DMS79 (cell line): ENCODE data around the gene CACNA2D2.
A peak's percentile ranks its signal among the peaks of the same experiment; 100 is the strongest.

Source experiments
- DNase-seq: peaks from one replicate; lab custom pipeline; 2025; lab: John Stamatoyannopoulos, UW

CACNA2D2 gene

DNA sequence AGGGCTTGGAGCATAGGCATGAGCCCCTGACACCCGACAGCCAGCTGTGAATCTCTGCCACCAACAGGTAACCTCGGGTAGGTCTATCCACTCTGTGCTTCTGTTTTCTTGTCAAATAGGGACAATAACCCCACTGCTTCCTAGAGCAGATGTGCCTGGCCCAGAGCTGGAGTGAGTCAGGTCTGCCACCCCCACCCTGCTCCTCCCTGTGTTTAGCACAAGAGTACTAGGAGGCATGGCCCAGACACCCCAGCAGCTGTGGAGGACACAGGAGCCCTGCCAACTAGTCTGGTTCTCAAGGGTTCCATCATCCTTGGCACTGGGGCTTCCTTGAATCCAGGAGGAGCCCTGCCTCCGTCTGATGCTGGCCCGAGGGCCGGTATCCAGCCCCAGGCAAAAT, 110.4 kb downstream of the CACNA2D2 start:
- DNase-seq = no peak

DNA sequence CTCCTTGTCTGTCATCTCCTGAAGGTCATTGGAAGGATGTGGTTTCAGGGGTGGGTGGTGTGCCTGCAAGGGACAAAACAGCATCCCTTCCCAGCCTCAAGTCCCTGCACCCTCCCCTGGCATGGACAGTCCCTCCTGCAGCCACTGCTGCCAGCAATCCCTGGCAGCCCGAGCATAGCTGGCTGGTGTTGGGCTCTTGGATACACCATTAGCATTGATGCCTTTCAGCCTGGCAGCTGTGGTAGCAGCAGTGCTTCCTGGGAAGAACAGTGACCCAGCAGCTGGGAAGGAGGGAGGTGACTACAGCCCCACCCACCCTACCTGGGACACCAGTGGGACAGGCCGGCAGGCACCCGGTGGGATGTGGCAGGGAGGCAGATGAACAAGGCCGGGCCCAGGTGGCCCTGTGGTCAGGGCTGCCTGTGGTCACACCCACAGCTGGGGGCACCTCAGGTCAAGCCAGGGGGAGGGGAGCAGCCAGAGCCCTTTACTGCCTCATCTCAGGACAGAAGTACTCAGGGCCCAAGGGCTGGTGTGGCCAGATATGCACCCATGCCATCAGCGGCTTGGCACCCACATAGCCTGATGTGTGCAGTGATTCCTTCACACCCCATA, 111.2 kb downstream of the CACNA2D2 start:
- DNase-seq = no peak

DNA sequence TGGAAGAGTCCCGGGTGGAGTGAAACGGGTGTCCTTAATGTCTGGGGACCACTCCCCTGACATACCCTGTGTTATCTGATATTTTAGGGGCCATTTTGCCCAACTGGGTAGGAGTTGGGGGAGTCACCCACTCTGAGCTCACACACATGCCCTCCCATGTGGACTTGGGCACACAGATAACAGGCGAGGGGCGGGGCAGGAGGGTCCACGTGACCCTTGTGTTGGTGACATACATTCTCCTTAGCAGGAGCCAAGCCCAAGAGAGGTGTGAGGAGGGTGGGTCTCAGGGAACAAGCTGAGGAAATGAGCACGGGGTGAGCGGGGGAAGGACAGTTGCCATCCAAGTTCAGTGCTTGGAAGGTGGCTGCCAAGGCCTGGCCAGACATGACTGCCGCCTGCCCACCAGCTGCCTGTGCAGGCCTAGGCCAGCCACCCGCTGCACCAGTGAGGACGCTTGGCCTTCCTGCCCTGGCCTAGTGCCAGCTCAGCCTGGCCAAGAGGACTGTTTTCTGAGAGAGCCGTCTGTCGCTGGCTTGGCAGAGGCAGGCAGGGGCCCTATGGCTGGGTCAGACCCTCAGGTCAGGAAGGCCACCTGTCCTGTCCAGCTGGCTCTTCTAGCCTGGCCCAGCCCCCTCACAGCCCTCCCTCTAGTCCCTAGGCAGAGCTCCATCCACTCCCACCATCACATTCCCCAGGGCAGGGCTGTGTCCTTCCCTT, 112.8 kb downstream of the CACNA2D2 start:
- peak; percentile 48 for DNase-seq

DNA sequence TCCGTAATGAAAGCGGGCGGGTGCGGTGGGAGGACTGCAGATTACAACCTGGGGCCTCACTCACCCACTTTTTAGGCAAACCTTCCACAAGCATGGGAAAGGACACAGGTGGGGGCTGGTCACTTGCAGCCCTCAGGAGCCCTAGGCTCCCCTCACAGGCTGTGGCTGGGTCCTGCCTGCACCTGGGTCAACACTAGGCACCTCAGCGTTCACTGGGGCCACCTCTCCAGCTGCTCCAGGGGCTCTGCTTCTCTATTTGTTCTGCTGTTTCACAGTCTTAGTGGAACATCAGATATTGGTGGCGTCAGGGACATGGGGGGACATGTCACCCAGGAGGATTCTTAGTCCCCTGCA, 114.0 kb downstream of the CACNA2D2 start:
- DNase-seq = no peak

DNA sequence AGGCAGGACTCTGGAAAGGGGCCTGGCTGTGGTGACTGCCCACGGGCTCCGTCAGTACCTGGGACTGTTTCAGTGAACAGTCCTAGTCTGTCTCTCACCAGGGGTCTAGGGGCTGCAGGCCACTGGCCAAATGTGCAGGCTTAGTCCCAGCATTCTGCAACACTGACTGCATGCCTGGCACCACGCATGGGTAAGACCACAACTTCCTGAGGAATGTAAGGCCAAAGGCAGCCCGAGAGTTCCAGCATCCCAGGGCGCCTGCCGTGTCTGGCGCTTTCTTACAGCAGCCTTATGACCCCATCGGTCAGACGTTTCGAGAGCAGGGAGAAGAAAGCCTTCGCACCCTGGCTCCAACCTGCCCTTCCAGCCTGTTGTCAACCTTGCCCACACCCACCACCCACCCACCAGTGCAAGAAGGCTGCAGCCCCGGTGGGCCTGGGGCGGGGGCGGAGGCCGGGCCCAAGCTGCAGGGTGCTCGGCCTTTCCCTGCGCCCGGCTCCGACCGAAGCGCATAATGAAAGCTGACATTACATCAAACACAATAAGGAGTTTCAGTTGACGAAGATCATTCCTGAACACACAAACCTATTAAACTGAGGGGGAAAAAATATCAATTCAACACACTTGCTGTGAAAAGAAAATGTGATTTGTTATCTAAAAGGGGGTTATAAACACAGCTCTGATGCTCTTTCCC, 114.6 kb downstream of the CACNA2D2 start:
- DNase-seq = no peak

DNA sequence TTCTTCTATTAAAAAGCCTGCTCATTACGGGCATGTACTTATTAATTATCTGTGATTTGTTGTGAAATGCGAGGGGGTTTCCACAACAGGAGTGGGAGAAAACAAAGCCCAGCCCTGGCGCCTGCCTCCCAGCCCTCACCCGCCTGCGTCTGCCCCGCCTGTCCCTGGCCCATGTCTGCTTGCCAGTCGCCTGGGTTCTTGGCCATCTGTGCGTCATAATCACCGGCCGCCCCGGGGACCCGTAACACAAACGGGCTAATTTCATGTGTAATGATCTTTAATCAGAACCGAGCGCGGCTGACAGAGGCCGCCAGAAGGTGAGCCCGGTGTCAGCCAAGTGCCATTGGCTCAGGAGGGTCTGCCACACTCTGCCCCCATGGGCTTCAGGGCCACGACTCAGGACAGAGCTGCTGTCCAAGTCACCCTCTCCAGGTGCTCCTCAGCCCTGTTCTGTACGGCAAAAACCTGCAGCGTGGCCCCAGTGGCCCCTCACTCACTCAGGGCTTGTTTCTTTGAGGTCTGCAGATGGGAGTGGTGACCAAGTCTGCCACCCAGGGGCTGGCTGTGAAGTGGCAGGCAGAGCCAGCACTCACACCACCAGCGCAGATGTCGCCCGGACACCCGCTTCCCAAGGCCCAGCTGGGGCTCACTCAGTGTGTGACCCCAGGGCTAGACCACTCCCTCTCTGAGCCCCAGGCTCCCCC, 115.3 kb downstream of the CACNA2D2 start:
- DNase-seq = no peak

DNA sequence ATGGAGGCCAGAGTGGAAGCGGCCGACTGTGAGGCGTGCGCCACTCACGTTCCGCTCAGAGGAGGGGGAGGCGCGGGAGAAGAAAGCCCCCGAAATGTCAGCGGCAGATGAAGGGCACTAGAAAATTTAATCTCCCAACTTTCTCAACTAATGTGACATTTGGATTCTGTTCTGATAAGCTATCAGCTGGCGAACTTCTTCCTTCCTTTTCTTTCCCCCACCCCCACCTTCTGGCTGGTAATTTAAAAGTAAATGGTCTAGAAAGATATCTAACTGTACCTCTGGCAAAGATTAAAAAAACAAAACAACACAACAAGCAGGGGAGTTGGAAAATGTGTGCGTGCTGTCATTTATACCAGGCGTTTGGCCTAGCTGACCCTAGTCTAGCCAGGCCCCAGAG, 117.7 kb downstream of the CACNA2D2 start:
- no peak for DNase-seq

DNA sequence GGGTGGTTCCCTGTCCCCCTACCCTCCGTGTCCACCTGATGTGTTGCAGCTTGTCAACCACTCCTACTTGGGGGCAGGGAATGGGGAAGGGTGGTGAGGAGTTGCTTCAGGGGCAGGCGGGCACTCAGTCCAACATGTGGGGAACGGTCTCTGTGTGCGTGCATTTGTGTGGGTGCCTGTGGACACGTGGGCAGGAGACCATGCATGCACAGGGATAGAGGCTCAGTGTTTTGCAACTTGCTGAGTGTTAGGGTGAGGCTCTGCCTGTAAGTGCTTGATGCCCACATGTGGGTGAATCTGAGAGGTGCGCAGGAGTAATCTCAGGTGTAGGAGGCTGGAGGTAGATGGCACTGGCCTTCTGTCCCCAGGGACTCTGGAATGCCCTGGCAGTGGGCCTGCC, 119.7 kb downstream of the CACNA2D2 start:
- DNase-seq = no peak

DNA sequence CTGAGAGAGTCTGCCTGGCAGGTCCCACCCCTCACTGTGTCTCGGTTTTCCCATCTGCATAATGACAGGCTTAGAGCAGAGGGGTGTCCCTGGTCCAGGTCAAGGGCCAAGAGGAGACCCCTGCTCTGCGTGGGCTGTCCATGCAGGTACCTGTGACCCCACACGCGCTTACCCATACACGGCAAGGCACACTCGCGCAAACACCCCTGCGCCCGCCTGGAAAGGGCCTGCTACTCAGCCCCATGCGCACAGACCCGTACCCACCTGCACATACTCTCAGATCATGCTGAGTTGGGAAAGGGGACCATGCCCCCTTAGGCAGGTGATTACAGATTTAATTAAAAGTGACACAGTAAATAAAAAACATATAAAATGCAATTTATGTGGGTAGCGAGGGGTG, 120.7 kb downstream of the CACNA2D2 start:
- DNase-seq = no peak

DNA sequence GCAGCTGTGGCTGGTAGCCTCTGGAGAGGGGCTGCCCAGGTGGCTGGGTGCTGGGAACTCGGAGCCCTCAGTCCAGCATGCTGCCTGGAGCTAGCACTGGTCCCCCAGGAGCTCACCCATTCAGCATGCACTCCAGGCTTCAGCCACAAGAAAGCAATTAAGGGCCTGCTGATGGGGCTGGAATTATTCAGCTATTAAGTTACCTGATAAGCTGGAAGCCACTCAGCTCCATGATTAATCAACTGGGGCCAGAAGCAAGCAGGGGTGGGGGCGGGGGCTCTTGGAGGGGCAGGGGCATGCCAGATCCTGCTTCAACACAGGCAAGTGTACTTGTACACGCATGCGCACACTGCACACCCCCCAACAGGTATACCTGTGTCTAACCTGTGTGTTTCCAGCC, 122.1 kb downstream of the CACNA2D2 start:
- peak; percentile 79 for DNase-seq

DNA sequence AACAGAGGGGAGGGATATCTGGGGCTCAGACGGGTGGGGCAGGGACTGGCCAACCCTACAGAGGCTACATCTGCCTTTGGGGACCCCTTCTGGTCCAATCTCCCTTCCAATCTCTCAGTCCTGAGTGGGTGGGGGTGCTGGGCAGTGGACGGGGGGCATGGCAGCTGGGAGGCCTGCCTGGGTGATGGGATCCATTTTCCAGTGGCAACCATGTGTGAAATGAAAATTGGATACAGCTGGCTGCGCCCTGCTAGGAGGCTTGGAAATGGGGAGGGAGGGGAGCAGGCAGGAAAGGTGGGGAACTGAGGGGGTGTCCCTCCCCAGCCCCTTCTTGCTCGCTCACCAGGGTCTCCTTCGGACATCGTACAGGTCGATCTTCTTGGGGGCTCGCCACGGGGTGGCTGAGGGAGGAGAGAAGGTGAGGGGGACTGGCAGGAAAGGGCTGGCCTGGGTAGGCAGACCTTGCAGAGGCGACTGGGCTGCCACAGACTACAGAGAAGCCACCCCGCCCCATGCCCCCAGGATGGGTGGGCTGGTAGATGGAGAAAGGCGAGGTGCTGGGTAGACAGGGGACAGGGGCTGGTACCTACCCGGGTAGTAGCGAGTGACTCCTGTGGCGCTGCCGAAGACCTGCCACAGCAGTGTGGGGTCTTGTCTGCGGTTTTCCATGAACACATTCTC, 122.9 kb downstream of the CACNA2D2 start:
- no peak for DNase-seq

DNA sequence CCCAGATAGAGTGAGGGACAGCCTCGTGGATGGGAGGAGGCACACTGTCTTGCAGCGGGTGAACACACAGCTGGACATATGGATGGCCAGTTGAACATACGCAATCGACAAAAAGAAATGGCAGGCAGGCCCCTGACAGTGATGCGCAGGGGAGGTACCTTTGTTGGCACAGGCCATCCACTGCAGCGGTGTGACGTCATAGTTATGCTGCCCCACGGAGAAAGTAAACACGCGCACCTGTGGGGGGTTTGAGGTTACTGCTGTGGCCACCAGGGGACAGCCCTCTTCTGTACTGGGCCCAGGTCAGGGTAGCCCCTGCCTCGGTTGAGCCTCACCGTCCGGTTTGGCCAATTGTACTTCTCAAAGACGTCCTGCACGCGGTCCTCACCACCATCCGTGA, 124.7 kb downstream of the CACNA2D2 start:
- no peak for DNase-seq

DNA sequence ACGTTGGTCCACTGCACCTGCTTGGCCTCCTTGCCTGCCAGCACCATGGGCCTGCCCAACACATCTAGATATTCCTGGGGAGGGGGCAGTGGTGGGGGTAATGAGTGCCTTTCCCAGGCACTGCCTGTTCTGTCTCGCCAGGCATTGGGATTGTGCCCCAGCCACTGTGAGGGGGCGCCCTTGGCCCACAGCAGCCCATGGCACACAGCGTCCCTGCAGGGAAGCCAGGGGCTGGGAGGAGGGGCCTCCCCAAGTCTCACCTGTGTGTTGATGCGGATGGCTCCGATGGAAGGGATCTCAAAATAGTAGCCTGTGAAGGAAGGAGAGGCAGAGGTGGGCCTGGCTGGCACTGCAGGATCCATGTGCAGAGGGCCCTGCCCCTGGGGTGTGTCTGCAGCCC, 125.4 kb downstream of the CACNA2D2 start:
- DNase-seq = no peak

DNA sequence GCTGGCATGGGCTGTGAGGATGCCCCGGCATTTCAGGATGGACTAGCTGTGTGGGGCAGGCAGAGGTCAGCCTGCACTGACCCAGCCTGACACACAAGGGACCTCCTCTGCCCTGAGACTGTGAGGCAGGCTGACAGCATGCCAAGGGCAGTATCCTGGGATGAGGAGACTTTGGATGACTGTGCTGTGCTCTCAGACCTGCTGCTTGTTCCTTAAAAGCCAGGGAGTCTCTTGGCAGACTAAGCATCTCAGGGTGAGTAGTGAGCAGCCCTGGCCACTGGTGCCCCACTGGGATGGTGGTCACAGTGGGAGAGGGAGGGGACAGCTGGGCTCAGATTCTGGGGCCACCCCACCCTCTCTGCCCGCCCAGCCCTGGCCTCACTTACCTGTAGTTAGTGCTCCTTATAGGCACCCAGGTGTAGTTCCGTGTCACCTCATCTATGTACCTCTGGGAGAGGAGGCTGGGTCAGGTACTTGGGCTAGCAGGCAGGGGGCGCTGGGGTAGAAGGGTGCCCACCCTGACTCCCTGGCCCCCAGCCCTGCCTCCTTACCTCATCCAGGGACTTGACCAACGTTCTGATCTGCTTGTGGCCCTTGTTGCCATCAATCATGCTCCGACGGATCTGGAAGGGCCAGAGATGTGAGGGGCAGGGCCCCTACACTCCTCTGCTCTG, 128.0 kb downstream of the CACNA2D2 start:
- DNase-seq = no peak

DNA sequence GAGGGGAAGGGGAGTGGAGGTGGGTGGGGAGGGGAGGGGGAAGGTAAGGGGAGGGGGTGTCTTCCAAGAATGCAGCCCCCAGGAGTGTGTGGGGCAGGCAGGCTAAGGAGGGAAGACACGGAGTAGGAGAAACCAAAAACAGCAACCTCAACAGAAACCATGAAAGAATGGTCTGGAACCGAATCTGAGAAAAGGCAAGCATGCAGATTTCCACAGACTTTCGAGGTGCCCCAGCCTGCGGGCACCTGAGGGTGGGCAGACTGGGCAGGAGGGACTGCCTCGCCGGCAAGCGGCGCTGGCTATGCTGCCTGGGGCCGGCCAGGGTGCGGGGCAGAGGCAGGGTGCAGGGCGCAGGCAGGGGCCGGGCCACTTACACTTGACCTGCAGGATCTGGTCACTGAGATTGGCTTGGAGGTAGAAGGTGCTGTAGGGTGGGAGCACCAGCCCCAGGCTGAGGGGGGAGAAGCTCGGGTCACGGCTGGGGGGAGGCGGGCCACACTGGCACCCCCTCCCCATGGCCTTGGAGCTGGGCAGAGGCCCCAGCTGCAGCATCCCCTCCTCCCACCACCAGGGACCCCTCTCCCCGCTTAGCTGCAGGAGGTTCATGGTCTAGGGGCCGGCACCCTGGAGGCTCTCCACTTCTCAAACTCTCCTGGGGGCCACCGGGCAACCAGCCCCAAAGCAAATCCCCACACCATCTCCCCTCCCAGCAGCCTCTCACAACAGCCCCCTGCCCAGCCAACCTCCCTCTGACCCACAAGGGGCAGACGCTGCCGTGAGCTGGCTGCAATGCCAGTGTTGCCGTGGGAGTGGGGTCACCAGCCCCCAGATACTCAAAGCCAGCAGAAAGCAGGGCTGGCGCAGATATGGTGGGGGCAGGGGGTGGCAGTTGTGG, 128.8 kb downstream of the CACNA2D2 start:
- DNase-seq = no peak

DNA sequence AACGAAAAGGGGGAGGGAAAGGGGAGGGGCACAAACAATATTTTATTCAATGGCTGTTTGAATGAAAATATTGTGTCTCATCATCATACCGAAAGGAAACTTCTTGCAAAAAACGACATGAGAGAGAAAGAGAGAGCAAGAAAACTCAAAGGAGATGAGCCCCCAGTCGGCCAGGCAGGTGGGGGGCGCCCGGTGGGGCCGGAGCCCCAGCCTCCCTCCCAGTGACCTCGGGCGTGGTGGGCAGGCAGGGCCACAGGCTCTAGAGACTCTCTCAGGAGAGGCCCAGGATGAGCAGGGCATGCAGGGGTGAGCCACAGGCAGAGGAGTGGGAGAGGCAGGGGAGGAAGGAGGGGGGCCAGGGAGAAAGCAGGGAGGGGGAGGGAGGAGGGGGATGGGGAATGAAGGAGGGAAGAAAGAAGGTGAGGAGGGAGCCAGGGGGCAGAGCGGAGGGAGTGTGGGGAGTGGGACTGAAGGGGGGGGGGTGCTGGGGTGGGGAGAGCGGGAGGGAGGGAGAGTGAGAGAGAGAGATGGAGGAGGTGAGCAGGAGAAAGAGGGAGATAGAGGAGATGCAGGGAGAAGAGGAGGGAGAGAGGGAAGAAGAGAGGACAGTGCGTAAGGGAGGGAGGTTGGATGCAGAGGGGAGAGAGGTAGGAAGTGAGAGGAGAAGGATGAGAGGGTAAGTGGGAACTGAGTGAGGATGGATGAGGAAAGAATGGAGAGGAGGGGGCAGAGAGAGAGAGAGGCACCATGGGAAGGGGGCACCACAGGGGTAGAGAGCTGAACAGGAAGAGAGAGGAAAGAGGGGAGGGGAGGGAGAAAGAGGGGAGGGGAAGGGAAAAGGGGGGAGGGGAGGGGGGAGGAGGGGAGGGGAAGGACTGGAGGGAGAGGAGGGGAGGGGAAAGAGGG, 130.0 kb downstream of the CACNA2D2 start:
- DNase-seq = no peak

DNA sequence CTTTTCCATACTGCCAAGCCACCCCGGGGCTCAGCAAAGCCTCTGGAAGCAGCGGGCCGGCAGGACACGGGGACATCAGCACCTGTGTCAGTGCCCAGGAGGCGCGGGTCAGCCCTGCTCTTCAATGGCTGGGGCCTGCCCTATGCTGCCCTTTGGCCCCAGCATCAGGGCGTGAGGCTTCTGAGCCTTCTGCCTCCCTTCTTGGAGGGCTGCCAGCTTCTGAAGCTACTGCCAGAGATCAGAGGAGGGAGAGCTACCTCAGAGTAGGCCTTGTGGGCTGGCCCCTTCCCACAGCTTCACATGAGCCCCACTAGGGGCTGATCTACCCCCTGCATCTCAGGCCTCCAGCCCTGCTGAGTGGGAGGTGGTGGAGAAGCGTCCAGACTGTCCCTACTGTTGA, 131.1 kb downstream of the CACNA2D2 start:
- peak; percentile 25 for DNase-seq

DNA sequence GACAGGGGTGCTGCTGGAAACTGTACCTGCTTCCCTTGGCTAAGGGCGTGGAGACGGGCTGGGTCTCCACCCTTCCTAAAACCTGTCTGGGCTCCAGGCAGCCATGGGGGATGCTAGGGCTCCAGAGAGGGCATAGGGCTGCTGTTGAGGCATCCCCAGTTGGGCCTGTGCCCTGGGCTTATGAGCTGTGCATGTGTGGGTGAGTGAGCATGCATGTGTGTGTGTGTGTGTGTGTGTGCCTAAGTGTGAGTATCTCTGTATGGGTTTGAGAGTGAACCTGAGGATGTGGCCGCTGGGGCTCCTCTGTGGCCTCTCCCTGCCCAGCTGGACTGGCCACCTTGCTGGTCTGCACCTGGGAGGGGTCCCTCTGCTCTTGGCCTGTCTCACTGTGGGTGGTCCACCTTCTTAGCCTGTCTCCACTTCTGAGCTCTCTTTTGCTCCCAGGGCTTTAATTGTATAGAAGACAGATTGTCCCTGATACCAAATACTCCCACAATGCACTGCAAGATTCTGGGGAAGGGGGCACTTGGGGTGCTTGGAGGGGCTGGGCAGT, 132.2 kb downstream of the CACNA2D2 start:
- no peak for DNase-seq

DNA sequence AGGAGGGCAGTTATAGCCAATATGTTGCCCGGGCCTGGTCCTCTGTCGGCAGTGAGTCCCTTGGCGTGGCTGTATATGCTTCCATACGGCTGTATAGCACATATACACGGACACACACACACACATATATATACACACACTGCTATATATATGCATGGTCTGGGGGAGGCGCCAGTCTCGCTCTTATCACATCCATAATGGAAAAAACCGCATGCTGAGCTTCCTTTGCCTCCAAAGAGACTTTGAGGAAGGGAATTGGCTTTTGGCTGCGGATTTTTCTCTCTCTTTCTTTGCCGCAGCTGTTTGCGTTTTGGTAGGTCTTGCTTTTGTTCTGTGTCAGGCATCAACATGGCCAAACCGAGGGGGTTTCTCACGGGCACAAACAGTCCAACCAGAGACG, 132.8 kb downstream of the CACNA2D2 start:
- DNase-seq = no peak
